ENCODE results near the gene MBD6.

Gene MBD6

DNA sequence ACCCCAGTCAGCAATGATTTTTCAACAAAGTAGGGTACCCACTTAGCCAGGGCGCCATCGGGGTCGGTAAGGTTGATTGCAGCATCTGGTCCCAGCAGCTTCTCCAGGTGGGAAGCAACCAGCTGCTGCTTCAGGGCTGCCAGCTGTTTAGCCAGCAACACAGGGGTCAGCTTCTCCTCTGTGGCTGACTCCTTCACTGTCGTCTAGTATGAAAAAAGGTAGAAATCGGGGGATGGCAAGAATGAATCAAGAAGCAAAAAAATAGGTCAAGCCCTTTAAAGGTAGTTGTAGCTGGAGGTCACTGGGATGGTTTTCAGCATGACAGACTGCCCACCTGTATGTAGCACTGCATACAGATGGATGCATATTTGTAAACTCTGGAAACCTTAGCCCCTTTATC, 11.6 kb downstream of the MBD6 start:
- Histone ChIP-seq H3K4me2 (ENCODE audit: insufficient read depth, low read length, poor library complexity, severe bottlenecking) (no peak overlapping the region), H2BK15ac (ENCODE audit: low read length) (no peak overlapping the region), H3K9me3 (replicated peaks in 1 of 2; ENCODE audit: control insufficient read depth in 2 of 2, insufficient read depth in 1 of 2, low read depth in 1 of 2, low read length in 2 of 2) (no peaks in the 10 kb centered on the region), H3K9ac (ENCODE audit: low read depth, low read length, poor library complexity) (no peak overlapping the region), H2BK5ac (ENCODE audit: low read length) (no peak overlapping the region), H3K4ac (ENCODE audit: low read length) (no peak overlapping the region), H3K27ac (replicated peaks; ENCODE audit: low read length) (no peak overlapping the region), H4K8ac (ENCODE audit: low read depth, low read length) (no peak overlapping the region), H3K4me1 (ENCODE audit: control insufficient read depth in 2 of 2, insufficient read depth in 1 of 2, low read depth in 1 of 2, low read length in 2 of 2) (no peaks in the 10 kb centered on the region), H3K14ac (ENCODE audit: low read length) (no peak overlapping the region), H3K36me3 (replicated peaks in 1 of 2; ENCODE audit: control insufficient read depth in 2 of 2, insufficient read depth in 2 of 2, low read length in 2 of 2) (peaks cover 51 to 93% of the 10 kb centered on the region in 2 donors), H3K18ac (ENCODE audit: low read length) (no peak overlapping the region), H4K91ac (ENCODE audit: low read depth, low read length, poor library complexity) (no peak overlapping the region), H3K23ac (ENCODE audit: low read depth, low read length, poor library complexity) (no peak overlapping the region), H3K4me3 (ENCODE audit: low read length in 2 of 2) (no peak overlapping the region), H2BK120ac (ENCODE audit: low read depth, low read length) (no peak overlapping the region), H2BK12ac (ENCODE audit: low read length) (no peak overlapping the region), H3K79me1 (ENCODE audit: low read depth, low read length) (no peaks in the 10 kb centered on the region), H3K27me3 (ENCODE audit: control insufficient read depth in 3 of 3, insufficient read depth in 3 of 3, low read depth in 1 of 3, low read length in 3 of 3) (no peaks in the 10 kb centered on the region), H2AK5ac (ENCODE audit: low read depth, low read length) (no peak overlapping the region), H2AFZ (ENCODE audit: low read length) (no peak overlapping the region)
- DNase-seq (ENCODE audit: low spot score), result no peak
- no CpG with 5 or more reads among the region's 5 CpGs for whole genome bisulfite sequencing, 2 donors (ENCODE audit: extremely low coverage in 2 of 2, insufficient read length in 2 of 2, insufficient replicate concordance in 1 of 2)

DNA sequence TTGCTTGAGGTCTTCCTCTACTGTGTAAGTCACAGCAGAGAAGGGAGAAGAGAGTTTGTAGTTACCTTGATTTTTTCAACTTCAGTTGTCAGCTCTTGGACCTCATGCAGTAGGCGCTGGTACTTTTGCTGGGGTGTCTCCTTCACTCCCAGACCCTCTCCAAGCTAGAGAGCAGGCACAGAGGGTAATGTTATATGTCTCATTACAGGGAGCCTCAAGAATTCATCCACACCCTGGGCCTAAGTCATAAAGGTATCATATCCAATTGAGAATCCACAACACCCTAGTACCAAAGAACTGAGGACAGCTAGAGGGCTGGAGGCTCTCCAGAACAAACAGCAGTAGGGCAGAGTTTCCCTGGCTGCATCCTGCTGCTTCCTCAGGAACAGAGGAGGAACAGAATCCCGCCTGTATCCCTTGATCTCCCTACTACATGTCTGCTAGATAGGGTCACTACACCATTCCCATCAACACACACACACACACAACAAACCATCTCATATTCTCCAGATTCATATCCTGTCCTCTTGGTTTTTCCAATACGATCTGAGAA, 12.4 kb downstream of the MBD6 start:
- H4K91ac ChIP-seq (ENCODE audit: low read depth, low read length, poor library complexity), result no peak overlapping the region
- H2AFZ ChIP-seq (ENCODE audit: low read length), result no peak overlapping the region
- H2BK12ac ChIP-seq (ENCODE audit: low read length), result no peak overlapping the region
- H3K4me2 ChIP-seq (ENCODE audit: insufficient read depth, low read length, poor library complexity, severe bottlenecking), result no peak overlapping the region
- H3K9me3 ChIP-seq (replicated peaks in 1 of 2; ENCODE audit: control insufficient read depth in 2 of 2, insufficient read depth in 1 of 2, low read depth in 1 of 2, low read length in 2 of 2), result no peaks in the 10 kb centered on the region
- no peak overlapping the region for H3K18ac ChIP-seq (ENCODE audit: low read length)
- no CpG with 5 or more reads among the region's 3 CpGs for WGBS, 2 donors (ENCODE audit: extremely low coverage in 2 of 2, insufficient read length in 2 of 2, insufficient replicate concordance in 1 of 2)
- no peak overlapping the region for H2AK5ac ChIP-seq (ENCODE audit: low read depth, low read length)
- H3K4me3 ChIP-seq (ENCODE audit: low read length in 2 of 2), result no peak overlapping the region
- H3K14ac ChIP-seq (ENCODE audit: low read length), result no peak overlapping the region
- no peak overlapping the region for H3K9ac ChIP-seq (ENCODE audit: low read depth, low read length, poor library complexity)
- DNase-seq (ENCODE audit: low spot score), result no peak
- H3K27me3 ChIP-seq (ENCODE audit: control insufficient read depth in 3 of 3, insufficient read depth in 3 of 3, low read depth in 1 of 3, low read length in 3 of 3), result no peaks in the 10 kb centered on the region
- H3K27ac ChIP-seq (replicated peaks; ENCODE audit: low read length), result no peak overlapping the region
- no peak overlapping the region for H3K23ac ChIP-seq (ENCODE audit: low read depth, low read length, poor library complexity)
- no peaks in the 10 kb centered on the region for H3K79me1 ChIP-seq (ENCODE audit: low read depth, low read length)
- no peak overlapping the region for H2BK5ac ChIP-seq (ENCODE audit: low read length)
- H2BK120ac ChIP-seq (ENCODE audit: low read depth, low read length), result no peak overlapping the region
- H3K4ac ChIP-seq (ENCODE audit: low read length), result no peak overlapping the region
- H3K36me3 ChIP-seq (replicated peaks in 1 of 2; ENCODE audit: control insufficient read depth in 2 of 2, insufficient read depth in 2 of 2, low read length in 2 of 2), result peaks cover 48 to 93% of the 10 kb centered on the region in 2 donors
- H2BK15ac ChIP-seq (ENCODE audit: low read length), result no peak overlapping the region
- H4K8ac ChIP-seq (ENCODE audit: low read depth, low read length), result no peak overlapping the region
- no peaks in the 10 kb centered on the region for H3K4me1 ChIP-seq (ENCODE audit: control insufficient read depth in 2 of 2, insufficient read depth in 1 of 2, low read depth in 1 of 2, low read length in 2 of 2)

DNA sequence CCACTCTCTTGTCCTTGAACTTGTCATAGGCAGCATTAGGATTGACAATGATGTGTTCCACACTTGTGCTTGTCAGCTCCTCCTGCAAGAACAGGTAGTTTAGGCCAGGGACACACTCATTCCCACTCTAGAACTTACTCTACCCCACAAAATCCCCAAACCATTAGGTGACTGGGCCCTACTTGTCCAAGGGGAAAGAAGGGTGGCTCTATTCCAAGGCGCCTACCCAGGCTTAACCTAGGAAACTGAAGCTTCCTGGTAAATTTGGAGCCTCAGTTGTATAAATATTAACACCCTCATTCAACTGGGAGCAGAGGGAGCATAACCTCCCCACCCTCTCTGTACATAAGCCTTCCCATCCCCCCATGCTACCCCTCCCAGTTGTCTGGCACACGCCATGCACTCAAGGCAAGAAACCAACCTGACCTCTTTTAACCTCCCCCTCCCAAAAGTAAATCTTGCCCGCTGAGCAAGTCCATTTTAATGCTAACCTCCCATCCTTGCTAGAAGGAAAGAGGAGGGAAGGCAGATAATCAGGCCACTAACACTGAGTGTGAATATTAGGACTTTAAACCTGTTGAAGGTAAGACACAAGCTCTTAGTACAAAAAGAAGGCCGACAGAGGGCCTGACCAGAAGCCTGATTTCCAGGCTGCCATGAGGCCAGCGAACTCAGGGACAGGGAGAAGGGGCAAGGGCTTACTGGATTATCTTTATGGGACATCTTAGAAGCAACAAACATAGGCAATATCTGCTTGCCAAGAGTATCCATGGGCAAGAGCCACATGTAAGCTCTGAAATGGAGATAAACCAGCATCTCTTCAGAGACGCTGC, 13.4 kb downstream of the MBD6 start:
- Histone ChIP-seq H2BK12ac (ENCODE audit: low read length) (no peak overlapping the region), H3K4me3 (ENCODE audit: low read length in 2 of 2) (no peak overlapping the region), H4K91ac (ENCODE audit: low read depth, low read length, poor library complexity) (no peak overlapping the region), H3K36me3 (replicated peaks in 1 of 2; ENCODE audit: control insufficient read depth in 2 of 2, insufficient read depth in 2 of 2, low read length in 2 of 2) (peaks cover 43 to 93% of the 10 kb centered on the region in 2 donors), H2BK5ac (ENCODE audit: low read length) (no peak overlapping the region), H2BK120ac (ENCODE audit: low read depth, low read length) (no peak overlapping the region), H3K79me1 (ENCODE audit: low read depth, low read length) (no peaks in the 10 kb centered on the region), H3K14ac (ENCODE audit: low read length) (no peak overlapping the region), H3K4me1 (ENCODE audit: control insufficient read depth in 2 of 2, insufficient read depth in 1 of 2, low read depth in 1 of 2, low read length in 2 of 2) (peaks cover 0 to under 1% of the 10 kb centered on the region in 2 donors), H3K27me3 (ENCODE audit: control insufficient read depth in 3 of 3, insufficient read depth in 3 of 3, low read depth in 1 of 3, low read length in 3 of 3) (no peaks in the 10 kb centered on the region), H3K9me3 (replicated peaks in 1 of 2; ENCODE audit: control insufficient read depth in 2 of 2, insufficient read depth in 1 of 2, low read depth in 1 of 2, low read length in 2 of 2) (no peaks in the 10 kb centered on the region), H3K18ac (ENCODE audit: low read length) (no peak overlapping the region), H2BK15ac (ENCODE audit: low read length) (no peak overlapping the region), H3K23ac (ENCODE audit: low read depth, low read length, poor library complexity) (no peak overlapping the region), H2AK5ac (ENCODE audit: low read depth, low read length) (no peak overlapping the region), H2AFZ (ENCODE audit: low read length) (no peak overlapping the region), H3K27ac (replicated peaks; ENCODE audit: low read length) (no peak overlapping the region), H3K4ac (ENCODE audit: low read length) (no peak overlapping the region), H3K9ac (ENCODE audit: low read depth, low read length, poor library complexity) (no peak overlapping the region), H3K4me2 (ENCODE audit: insufficient read depth, low read length, poor library complexity, severe bottlenecking) (no peak overlapping the region), H4K8ac (ENCODE audit: low read depth, low read length) (no peak overlapping the region)
- WGBS, 2 donors (ENCODE audit: extremely low coverage in 2 of 2, insufficient read length in 2 of 2, insufficient replicate concordance in 1 of 2), result no CpG with 5 or more reads among the region's 6 CpGs
- DNase-seq (ENCODE audit: low spot score), result no peak

GRCh38 chr12:57536597-57536942, 13.9 kb downstream of the MBD6 start:
- Histone ChIP-seq H3K9me3 (replicated peaks in 1 of 2; ENCODE audit: control insufficient read depth in 2 of 2, insufficient read depth in 1 of 2, low read depth in 1 of 2, low read length in 2 of 2) (no peaks in the 10 kb centered on the region), H2BK120ac (ENCODE audit: low read depth, low read length) (no peak overlapping the region), H2AK5ac (ENCODE audit: low read depth, low read length) (no peak overlapping the region), H3K27me3 (ENCODE audit: control insufficient read depth in 3 of 3, insufficient read depth in 3 of 3, low read depth in 1 of 3, low read length in 3 of 3) (no peaks in the 10 kb centered on the region), H3K23ac (ENCODE audit: low read depth, low read length, poor library complexity) (no peak overlapping the region), H3K4ac (ENCODE audit: low read length) (no peak overlapping the region), H3K9ac (ENCODE audit: low read depth, low read length, poor library complexity) (no peak overlapping the region), H3K4me1 (ENCODE audit: control insufficient read depth in 2 of 2, insufficient read depth in 1 of 2, low read depth in 1 of 2, low read length in 2 of 2) (peaks cover 0 to 4% of the 10 kb centered on the region in 2 donors), H2BK15ac (ENCODE audit: low read length) (no peak overlapping the region), H3K4me2 (ENCODE audit: insufficient read depth, low read length, poor library complexity, severe bottlenecking) (no peak overlapping the region), H2BK12ac (ENCODE audit: low read length) (no peak overlapping the region), H3K36me3 (replicated peaks in 1 of 2; ENCODE audit: control insufficient read depth in 2 of 2, insufficient read depth in 2 of 2, low read length in 2 of 2) (peaks cover 39 to 93% of the 10 kb centered on the region in 2 donors), H3K79me1 (ENCODE audit: low read depth, low read length) (no peaks in the 10 kb centered on the region), H4K8ac (ENCODE audit: low read depth, low read length) (no peak overlapping the region), H3K27ac (replicated peaks; ENCODE audit: low read length) (no peak overlapping the region), H3K4me3 (ENCODE audit: low read length in 2 of 2) (no peak overlapping the region), H4K91ac (ENCODE audit: low read depth, low read length, poor library complexity) (no peak overlapping the region), H2AFZ (ENCODE audit: low read length) (no peak overlapping the region), H3K14ac (ENCODE audit: low read length) (no peak overlapping the region), H3K18ac (ENCODE audit: low read length) (no peak overlapping the region), H2BK5ac (ENCODE audit: low read length) (no peak overlapping the region)
- DNase-seq (ENCODE audit: low spot score), result no peak
- whole genome bisulfite sequencing, 2 donors (ENCODE audit: extremely low coverage in 2 of 2, insufficient read length in 2 of 2, insufficient replicate concordance in 1 of 2), result no CpG with 5 or more reads among the region's 1 CpG

All from neuronal stem cell (in vitro differentiated cells).